Osteoblast (primary cell): Measurements from ENCODE around the gene KRT17. TPM values are rescaled to one million over a fixed set of nuclear protein-coding genes. Genes with fewer than 3 reads are reported as not detected.
"Not testable (repeated sequence)": the region's sequence is repeated elsewhere in the genome, so short reads cannot be mapped to it uniquely, and the experiment has no call there.

ENCODE experiments used
- DNase-seq: peaks from one replicate; pipeline ENCODE4 v3.0.0; 2011; ENCODE audit warnings: low spot score, mixed read lengths; ENCODE audit not compliant: insufficient read length; ENCODE audit errors: missing footprints
- H2AFZ ChIP-seq: 2 replicates; pipeline ENCODE4 v1.6.0; 2011; ENCODE audit warnings: mild to moderate bottlenecking, low read length
- H3K27ac ChIP-seq: 2 replicates; pipeline ENCODE4 v1.5.1; 2011; ENCODE audit warnings: mild to moderate bottlenecking, low read depth, low read length, moderate library complexity
- H3K27me3 ChIP-seq: 2 replicates; pipeline ENCODE4 v1.6.0; 2012; ENCODE audit warnings: mild to moderate bottlenecking, control low read depth, inconsistent platforms, low read length, moderate library complexity; ENCODE audit not compliant: insufficient read depth
- H3K36me3 ChIP-seq: 2 replicates; pipeline ENCODE4 v1.5.1; 2011; ENCODE audit warnings: mild to moderate bottlenecking, low read length, control low read depth, moderate library complexity; ENCODE audit not compliant: insufficient read depth
- H3K4me1 ChIP-seq: 2 replicates; pipeline ENCODE4 v1.5.1; 2011; ENCODE audit warnings: mild to moderate bottlenecking, low read length, control low read depth, moderate library complexity; ENCODE audit not compliant: insufficient read depth
- H3K4me2 ChIP-seq: 2 replicates; pipeline ENCODE4 v1.6.0; 2011; ENCODE audit warnings: mild to moderate bottlenecking, low read length; ENCODE audit not compliant: insufficient read depth
- H3K4me3 ChIP-seq: fragments of 200-600 bp; sonication (generic); 3 replicates; pipeline ENCODE4 v1.5.1; 2012; ENCODE audit warnings: mild to moderate bottlenecking, low read length, inconsistent platforms; ENCODE audit not compliant: insufficient read depth
- H3K79me2 ChIP-seq: 2 replicates; pipeline ENCODE4 v1.6.0; 2012; ENCODE audit warnings: mild to moderate bottlenecking, low read length, control low read depth, inconsistent platforms; ENCODE audit not compliant: insufficient read depth
- H3K9me3 ChIP-seq: 2 replicates; pipeline ENCODE4 v1.5.1; 2011; ENCODE audit warnings: low read depth, low read length, control low read depth
- H4K20me1 ChIP-seq: 2 replicates; pipeline ENCODE4 v1.6.0; 2012; ENCODE audit warnings: mild to moderate bottlenecking, low read length, control low read depth; ENCODE audit not compliant: insufficient read depth
- total RNA-seq: library from RNA; depleted of rRNA; stranded (reverse); fragments of >200 nt; gene quantifications from 2 replicates; pipeline ENCODE4 v1.2.3, GENCODE V29; 2012
- TF ChIP-seq, protein P1 (sequence below): IDR thresholded peaks from 2 replicates; pipeline ENCODE4 v1.5.1; 2011; ENCODE audit warnings: mild to moderate bottlenecking, low read depth, low read length, moderate library complexity; ENCODE audit errors: extremely low read depth

The KRT17 gene
- total RNA-seq, 1 donor = 4.3 TPM

GRCh38 chr17:41627316-41628072 is 3.1 kb upstream of the KRT17 start:
- no peaks in the 10 kb centered on the region for H3K79me2 ChIP-seq
- H3K9me3 ChIP-seq = no peaks in the 10 kb centered on the region
- H3K4me1 ChIP-seq = peaks cover 9% of the 10 kb centered on the region
- H4K20me1 ChIP-seq = no peaks in the 10 kb centered on the region
- TF ChIP-seq, protein P1, sequence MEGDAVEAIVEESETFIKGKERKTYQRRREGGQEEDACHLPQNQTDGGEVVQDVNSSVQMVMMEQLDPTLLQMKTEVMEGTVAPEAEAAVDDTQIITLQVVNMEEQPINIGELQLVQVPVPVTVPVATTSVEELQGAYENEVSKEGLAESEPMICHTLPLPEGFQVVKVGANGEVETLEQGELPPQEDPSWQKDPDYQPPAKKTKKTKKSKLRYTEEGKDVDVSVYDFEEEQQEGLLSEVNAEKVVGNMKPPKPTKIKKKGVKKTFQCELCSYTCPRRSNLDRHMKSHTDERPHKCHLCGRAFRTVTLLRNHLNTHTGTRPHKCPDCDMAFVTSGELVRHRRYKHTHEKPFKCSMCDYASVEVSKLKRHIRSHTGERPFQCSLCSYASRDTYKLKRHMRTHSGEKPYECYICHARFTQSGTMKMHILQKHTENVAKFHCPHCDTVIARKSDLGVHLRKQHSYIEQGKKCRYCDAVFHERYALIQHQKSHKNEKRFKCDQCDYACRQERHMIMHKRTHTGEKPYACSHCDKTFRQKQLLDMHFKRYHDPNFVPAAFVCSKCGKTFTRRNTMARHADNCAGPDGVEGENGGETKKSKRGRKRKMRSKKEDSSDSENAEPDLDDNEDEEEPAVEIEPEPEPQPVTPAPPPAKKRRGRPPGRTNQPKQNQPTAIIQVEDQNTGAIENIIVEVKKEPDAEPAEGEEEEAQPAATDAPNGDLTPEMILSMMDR = no peak
- H3K36me3 ChIP-seq = no peaks in the 10 kb centered on the region
- peak; percentile 67 for DNase-seq
- no peak overlapping the region for H3K27ac ChIP-seq
- no peak overlapping the region for H3K4me2 ChIP-seq
- H3K4me3 ChIP-seq = no peak overlapping the region
- no peak overlapping the region for H2AFZ ChIP-seq
- H3K27me3 ChIP-seq = no peaks in the 10 kb centered on the region

DNA sequence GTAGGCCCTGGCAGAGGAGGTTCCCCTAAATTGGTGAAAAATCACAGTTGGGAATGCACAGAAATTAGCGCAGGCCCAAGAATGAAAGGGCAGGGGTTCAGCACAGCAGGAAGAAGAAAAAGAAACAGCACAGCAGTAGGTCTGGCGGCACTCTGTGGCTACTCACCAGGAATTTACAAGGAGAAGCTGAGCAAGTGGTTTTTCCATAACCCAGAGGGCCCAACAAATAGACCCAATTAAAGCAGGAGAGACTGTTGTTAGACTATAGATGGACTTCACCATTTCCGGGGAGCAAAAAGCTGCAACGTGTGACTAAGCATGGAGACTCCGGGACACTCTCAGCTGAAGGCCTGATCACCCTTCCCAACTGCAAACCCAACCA is 2.5 kb upstream of the KRT17 start:
- H3K4me2 ChIP-seq, H3K4me1 ChIP-seq, H3K9me3 ChIP-seq, H3K79me2 ChIP-seq, H3K27ac ChIP-seq, H3K27me3 ChIP-seq, H4K20me1 ChIP-seq, H2AFZ ChIP-seq, H3K4me3 ChIP-seq, H3K36me3 ChIP-seq: not testable (repeated sequence)
- peak; percentile 64 for DNase-seq

DNA sequence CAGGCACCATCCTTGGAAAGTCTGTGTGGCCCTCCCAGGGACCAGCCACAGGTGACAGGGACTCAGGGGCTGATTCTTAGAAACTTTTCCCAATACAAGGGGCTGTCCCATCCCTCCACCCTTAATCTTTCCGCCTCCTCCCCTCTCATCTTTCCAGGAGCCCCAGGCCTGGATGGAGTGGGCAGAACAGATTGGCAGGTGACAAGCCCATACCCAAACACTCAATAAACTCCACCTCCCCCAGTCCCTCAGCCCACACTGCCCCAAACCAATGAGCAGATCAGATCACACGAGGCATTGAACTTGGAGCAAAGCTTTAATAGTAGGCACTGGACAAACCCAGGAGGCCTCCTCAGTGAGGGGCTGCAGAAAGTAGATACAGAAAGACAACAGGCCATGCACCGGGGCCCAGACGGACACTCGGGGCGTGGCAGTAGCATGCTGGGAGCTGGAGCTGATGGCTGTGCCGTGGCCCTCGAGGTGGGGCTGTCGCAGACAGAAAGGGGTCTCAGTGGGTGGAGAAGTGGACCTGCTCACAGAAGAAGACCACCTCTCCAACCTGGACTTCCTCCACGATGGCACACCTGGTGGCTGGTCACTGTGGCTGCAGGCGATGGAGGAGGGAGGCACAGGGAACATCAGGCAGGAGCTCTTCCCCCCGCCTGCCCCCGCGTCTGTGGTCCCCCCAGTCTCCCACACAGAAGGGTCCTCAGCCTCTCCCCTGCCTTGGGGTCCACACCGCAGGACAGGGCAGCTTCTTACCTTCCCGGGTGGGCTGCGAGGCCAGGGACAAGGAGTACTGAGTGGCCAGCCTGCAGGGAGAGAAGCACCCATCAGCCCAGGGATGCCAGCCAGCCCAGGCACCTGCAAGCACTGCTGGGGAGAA is 1.9 kb upstream of the KRT17 start:
- not testable (repeated sequence) for H4K20me1 ChIP-seq, H3K27ac ChIP-seq, H2AFZ ChIP-seq

DNA sequence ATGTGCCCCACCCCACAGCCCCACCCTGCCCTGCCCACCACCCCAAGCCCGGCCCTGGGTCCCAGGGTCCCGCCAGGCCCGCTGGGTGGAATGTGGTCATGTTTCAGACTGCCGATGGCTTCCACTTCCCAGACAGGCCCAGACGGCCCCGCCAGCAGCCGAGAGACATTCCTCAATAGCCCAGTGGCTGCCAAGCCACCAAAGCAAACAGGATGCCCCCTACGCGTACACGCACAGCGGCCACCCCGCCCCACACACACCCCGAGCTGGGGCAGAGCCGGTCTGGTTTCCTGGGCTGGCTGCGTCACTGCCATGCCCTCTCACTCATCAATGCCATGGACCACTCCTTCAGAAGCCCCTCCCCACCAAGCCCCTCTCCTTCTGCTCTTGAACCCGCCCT is 1.2 kb upstream of the KRT17 start:
- Histone ChIP-seq H3K79me2 (no peaks in the 10 kb centered on the region), H3K27ac (no peak overlapping the region), H3K4me2 (no peak overlapping the region), H3K27me3 (no peaks in the 10 kb centered on the region), H2AFZ (no peak overlapping the region), H3K9me3 (no peaks in the 10 kb centered on the region), H3K36me3 (no peaks in the 10 kb centered on the region), H4K20me1 (no peaks in the 10 kb centered on the region), H3K4me3 (no peak overlapping the region), H3K4me1 (peaks cover 15% of the 10 kb centered on the region)
- peak; percentile 97 for DNase-seq
- TF ChIP-seq, protein P1 = no peak

More for the DNA sequence above, 1.9 kb upstream of the KRT17 start:
- peak; percentile 41 for DNase-seq
- not testable (repeated sequence) for H3K36me3 ChIP-seq, H3K4me2 ChIP-seq, H3K27me3 ChIP-seq, H3K79me2 ChIP-seq, H3K4me3 ChIP-seq, H3K9me3 ChIP-seq, H3K4me1 ChIP-seq

DNA sequence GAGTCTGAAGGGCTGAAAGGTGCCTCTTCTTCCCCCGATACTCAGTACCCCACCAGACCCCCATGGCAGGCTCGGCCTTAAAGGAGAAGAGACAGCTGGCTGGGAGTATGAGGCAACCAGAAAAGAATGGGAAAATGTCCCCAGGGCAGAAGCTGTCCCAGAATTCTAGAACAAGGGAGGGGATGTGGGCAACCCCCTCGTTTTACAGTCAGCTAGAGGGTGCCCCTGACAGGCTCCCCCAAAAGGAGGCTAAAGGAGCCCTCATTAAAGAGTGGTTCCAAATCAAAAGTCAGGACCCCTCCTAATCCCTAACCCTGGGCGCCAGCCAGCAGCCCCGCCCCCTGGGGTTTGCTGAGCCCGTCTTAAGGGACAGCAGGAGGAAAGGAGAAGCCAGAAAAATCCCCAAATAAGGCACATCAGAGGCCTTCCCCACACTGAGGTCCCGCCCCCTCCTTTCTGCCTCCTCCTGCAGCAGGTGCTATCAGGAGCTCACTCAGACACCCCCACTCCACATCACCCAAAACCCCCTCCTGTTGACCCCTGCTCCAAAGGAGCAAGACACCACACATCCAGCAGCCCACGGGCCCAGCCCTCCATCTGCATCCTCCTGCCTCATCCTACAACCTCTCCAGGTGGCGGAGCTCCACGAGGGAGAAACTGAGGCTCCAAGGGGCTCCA is 1.1 kb downstream of the KRT17 start:
- not testable (repeated sequence) for H3K36me3 ChIP-seq, H2AFZ ChIP-seq, H3K4me2 ChIP-seq, H3K79me2 ChIP-seq, H3K4me3 ChIP-seq, H4K20me1 ChIP-seq, H3K9me3 ChIP-seq, H3K27me3 ChIP-seq, H3K27ac ChIP-seq, DNase-seq
- peaks cover 15% of the 10 kb centered on the region for H3K4me1 ChIP-seq

DNA sequence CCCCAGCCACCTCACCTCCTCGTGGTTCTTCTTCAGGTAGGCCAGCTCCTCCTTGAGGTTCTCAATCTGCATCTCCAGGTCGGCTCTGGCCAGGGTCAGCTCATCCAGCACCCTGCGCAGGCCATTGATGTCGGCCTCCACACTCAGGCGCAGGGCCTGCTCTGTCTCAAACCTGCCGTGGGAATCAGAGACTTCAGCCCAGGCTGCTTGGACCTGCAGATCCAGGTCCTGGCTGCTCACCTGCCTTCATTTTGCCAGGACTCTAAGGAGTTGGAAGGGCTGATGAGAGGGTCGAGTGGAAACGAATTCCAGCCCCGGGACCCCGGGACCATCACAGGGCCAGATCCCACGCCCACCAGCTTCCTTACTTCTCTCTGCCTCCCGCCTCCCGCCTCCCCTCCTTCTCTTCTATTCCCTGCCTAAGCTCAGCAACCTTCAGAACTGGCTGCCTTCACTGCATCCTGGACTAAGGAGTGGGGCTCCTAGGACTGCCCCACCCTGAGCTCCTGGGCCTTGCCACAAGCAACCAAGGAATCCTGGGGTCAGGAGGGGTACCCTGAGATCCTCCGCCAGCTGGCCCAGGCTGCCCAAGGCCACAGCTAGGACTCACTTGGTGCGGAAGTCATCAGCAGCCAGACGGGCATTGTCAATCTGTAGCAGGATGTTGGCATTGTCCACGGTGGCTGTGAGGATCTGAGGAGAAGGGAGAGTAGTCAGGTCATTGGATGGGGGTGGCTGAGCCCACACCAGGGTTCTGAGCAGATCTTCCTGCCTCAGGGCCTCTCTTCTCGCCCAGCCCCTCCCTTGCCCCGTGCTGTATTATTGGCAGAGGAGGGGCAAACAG is 1.8 kb downstream of the KRT17 start:
- peaks cover 15% of the 10 kb centered on the region for H3K4me1 ChIP-seq
- not testable (repeated sequence) for H3K36me3 ChIP-seq, H3K27ac ChIP-seq, H3K4me2 ChIP-seq, H3K27me3 ChIP-seq, H4K20me1 ChIP-seq, H3K4me3 ChIP-seq, H3K79me2 ChIP-seq, H2AFZ ChIP-seq, H3K9me3 ChIP-seq
- peak; percentile 34 for DNase-seq
